ENCODE measurements around the gene NADK.

NADK gene

DNA sequence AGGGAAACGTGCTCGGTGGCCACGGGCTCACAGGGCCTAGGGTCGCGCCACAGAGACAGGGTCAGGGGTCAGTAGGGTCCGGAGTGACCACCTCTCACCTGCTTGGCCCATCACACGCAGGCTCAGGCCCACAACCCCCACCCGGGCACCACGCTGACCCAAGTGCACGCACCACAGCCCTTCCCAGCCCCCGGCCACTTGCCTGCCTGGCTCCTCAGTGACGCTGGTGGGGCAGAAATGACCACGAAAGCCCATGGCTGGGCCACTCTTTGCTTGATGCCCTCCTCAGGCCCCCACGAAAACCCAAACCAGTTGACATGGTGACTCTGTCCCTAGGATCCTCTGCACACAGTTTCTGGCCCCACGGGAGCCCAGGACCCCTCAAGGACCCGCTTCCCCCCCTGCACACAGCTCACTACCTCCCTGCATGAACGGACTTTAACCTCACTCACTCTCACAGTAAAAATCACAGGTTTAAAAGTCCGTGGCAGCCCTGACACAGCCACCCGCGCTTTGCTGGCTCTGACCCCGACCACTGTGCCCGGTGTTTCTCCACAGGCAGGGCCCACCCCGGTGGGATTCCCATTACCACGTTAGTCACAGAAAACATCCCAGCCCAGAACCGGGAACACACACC is 20.7 kb downstream of the NADK start:
- no peak overlapping the region for H3K14ac ChIP-seq (ENCODE audit: low read length)
- peaks cover 29% of the 10 kb centered on the region for H3K79me1 ChIP-seq (ENCODE audit: low read depth, low read length)
- peak overlapping the region; percentile 53 for H2BK5ac ChIP-seq (ENCODE audit: low read length)
- no CpG with 5 or more reads among the region's 25 CpGs for WGBS, 2 donors (ENCODE audit: extremely low coverage in 2 of 2, insufficient read length in 2 of 2, insufficient replicate concordance in 1 of 2)
- H3K4me2 ChIP-seq (ENCODE audit: insufficient read depth, low read length, poor library complexity, severe bottlenecking) = no peak overlapping the region
- no peaks in the 10 kb centered on the region for H3K9me3 ChIP-seq (replicated peaks in 1 of 2; ENCODE audit: control insufficient read depth in 2 of 2, insufficient read depth in 1 of 2, low read depth in 1 of 2, low read length in 2 of 2)
- no peak overlapping the region for H2AFZ ChIP-seq (ENCODE audit: low read length)
- H3K27ac ChIP-seq (replicated peaks; ENCODE audit: low read length) = no peak overlapping the region
- no peak overlapping the region for H2BK12ac ChIP-seq (ENCODE audit: low read length)
- H3K23ac ChIP-seq (ENCODE audit: low read depth, low read length, poor library complexity) = peak overlapping the region; percentile 97
- H3K4me1 ChIP-seq (ENCODE audit: control insufficient read depth in 2 of 2, insufficient read depth in 1 of 2, low read depth in 1 of 2, low read length in 2 of 2) = no peaks in the 10 kb centered on the region
- H2BK15ac ChIP-seq (ENCODE audit: low read length) = no peak overlapping the region
- H4K91ac ChIP-seq (ENCODE audit: low read depth, low read length, poor library complexity) = no peak overlapping the region
- H3K18ac ChIP-seq (ENCODE audit: low read length) = no peak overlapping the region
- H3K9ac ChIP-seq (ENCODE audit: low read depth, low read length, poor library complexity) = no peak overlapping the region
- no peak overlapping the region for H4K8ac ChIP-seq (ENCODE audit: low read depth, low read length)
- no peak overlapping the region for H3K4me3 ChIP-seq (ENCODE audit: low read length in 2 of 2)
- H3K36me3 ChIP-seq (replicated peaks in 1 of 2; ENCODE audit: control insufficient read depth in 2 of 2, insufficient read depth in 2 of 2, low read length in 2 of 2) = peaks cover 48 to 94% of the 10 kb centered on the region in 2 donors
- no peaks in the 10 kb centered on the region for H3K27me3 ChIP-seq (ENCODE audit: control insufficient read depth in 3 of 3, insufficient read depth in 3 of 3, low read depth in 1 of 3, low read length in 3 of 3)
- H2BK120ac ChIP-seq (ENCODE audit: low read depth, low read length) = no peak overlapping the region
- H3K4ac ChIP-seq (ENCODE audit: low read length) = no peak overlapping the region
- no peak overlapping the region for H2AK5ac ChIP-seq (ENCODE audit: low read depth, low read length)
- DNase-seq (ENCODE audit: low spot score) = no peak

DNA sequence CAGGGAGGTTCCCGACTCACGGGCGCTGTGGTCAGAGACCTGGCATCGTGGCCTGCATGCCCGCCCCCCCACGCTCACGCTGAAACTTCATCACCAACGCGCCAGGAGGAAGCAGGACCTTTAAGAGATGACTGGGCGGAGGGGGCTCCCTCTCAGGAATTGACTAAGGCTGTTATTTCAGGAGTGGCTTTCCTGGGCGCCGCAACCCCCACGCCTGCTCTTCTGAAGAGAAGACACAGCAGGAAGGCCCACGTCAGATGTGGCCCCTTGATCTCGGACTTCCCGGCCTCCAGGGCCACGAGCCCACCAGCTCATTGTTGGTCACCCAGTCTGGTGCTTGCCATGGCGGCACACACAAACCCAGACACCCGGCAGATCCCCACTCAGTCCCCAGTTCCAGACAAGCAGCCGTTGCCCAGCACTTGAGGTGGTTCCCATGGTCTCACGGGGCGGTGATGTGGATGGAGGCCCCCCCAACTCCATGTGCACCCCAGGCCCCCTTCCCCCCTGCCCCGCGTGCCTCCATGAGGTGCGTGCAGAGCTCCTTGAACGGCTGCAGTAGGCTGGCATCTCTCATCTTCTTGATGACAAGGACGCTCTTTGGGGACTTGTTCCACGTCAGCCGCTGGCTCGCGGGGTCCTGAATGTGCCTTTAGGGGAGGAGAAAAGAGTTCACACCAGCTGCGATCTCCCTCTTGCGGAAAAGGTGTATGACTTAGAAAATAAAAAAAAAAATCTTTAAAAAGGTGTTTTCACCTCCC is 21.4 kb downstream of the NADK start:
- H2BK15ac ChIP-seq (ENCODE audit: low read length) = no peak overlapping the region
- H3K18ac ChIP-seq (ENCODE audit: low read length) = no peak overlapping the region
- no peaks in the 10 kb centered on the region for H3K4me1 ChIP-seq (ENCODE audit: control insufficient read depth in 2 of 2, insufficient read depth in 1 of 2, low read depth in 1 of 2, low read length in 2 of 2)
- H2AFZ ChIP-seq (ENCODE audit: low read length) = no peak overlapping the region
- no CpG with 5 or more reads among the region's 33 CpGs for WGBS, 2 donors (ENCODE audit: extremely low coverage in 2 of 2, insufficient read length in 2 of 2, insufficient replicate concordance in 1 of 2)
- no peak overlapping the region for H3K23ac ChIP-seq (ENCODE audit: low read depth, low read length, poor library complexity)
- no peak overlapping the region for H4K91ac ChIP-seq (ENCODE audit: low read depth, low read length, poor library complexity)
- no peak overlapping the region for H2BK12ac ChIP-seq (ENCODE audit: low read length)
- H3K14ac ChIP-seq (ENCODE audit: low read length) = no peak overlapping the region
- no peak overlapping the region for H3K4me2 ChIP-seq (ENCODE audit: insufficient read depth, low read length, poor library complexity, severe bottlenecking)
- no peak overlapping the region for H2BK120ac ChIP-seq (ENCODE audit: low read depth, low read length)
- no peaks in the 10 kb centered on the region for H3K27me3 ChIP-seq (ENCODE audit: control insufficient read depth in 3 of 3, insufficient read depth in 3 of 3, low read depth in 1 of 3, low read length in 3 of 3)
- no peak overlapping the region for H4K8ac ChIP-seq (ENCODE audit: low read depth, low read length)
- H2BK5ac ChIP-seq (ENCODE audit: low read length) = no peak overlapping the region
- peaks cover 46 to 88% of the 10 kb centered on the region in 2 donors for H3K36me3 ChIP-seq (replicated peaks in 1 of 2; ENCODE audit: control insufficient read depth in 2 of 2, insufficient read depth in 2 of 2, low read length in 2 of 2)
- no peak overlapping the region for H3K27ac ChIP-seq (replicated peaks; ENCODE audit: low read length)
- H3K4ac ChIP-seq (ENCODE audit: low read length) = no peak overlapping the region
- no peak overlapping the region for H3K9ac ChIP-seq (ENCODE audit: low read depth, low read length, poor library complexity)
- no peaks in the 10 kb centered on the region for H3K9me3 ChIP-seq (replicated peaks in 1 of 2; ENCODE audit: control insufficient read depth in 2 of 2, insufficient read depth in 1 of 2, low read depth in 1 of 2, low read length in 2 of 2)
- no peak for DNase-seq (ENCODE audit: low spot score)
- H3K79me1 ChIP-seq (ENCODE audit: low read depth, low read length) = peaks cover 26% of the 10 kb centered on the region
- H3K4me3 ChIP-seq (ENCODE audit: low read length in 2 of 2) = no peak overlapping the region
- H2AK5ac ChIP-seq (ENCODE audit: low read depth, low read length) = no peak overlapping the region

DNA sequence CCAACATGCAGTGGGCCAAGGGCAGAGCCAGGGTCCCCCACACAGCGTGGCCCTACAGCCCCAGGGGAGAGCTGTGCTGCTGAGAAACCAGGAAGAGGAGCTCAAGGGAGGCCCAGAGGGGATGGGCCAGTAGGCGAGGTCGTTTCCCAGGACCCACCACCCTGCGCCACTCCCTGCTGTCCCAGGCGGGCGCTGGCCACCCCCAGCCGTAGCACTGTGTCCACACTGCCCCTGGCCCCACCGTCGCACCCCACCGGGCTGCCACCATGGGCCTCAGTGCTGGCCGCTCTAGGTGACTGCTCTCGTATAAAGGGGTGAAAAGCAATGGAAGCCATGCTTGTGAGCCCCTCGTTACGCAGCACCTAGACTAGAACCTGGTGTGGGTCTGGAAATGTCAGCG is 22.4 kb downstream of the NADK start:
- no peak overlapping the region for H3K4me3 ChIP-seq (ENCODE audit: low read length in 2 of 2)
- H2BK120ac ChIP-seq (ENCODE audit: low read depth, low read length) = no peak overlapping the region
- no peak overlapping the region for H2AK5ac ChIP-seq (ENCODE audit: low read depth, low read length)
- H3K79me1 ChIP-seq (ENCODE audit: low read depth, low read length) = peaks cover 25% of the 10 kb centered on the region
- WGBS, 2 donors (ENCODE audit: extremely low coverage in 2 of 2, insufficient read length in 2 of 2, insufficient replicate concordance in 1 of 2) = no CpG with 5 or more reads among the region's 15 CpGs
- DNase-seq (ENCODE audit: low spot score) = no peak
- H3K4me2 ChIP-seq (ENCODE audit: insufficient read depth, low read length, poor library complexity, severe bottlenecking) = no peak overlapping the region
- H2AFZ ChIP-seq (ENCODE audit: low read length) = no peak overlapping the region
- H2BK15ac ChIP-seq (ENCODE audit: low read length) = no peak overlapping the region
- H3K9me3 ChIP-seq (replicated peaks in 1 of 2; ENCODE audit: control insufficient read depth in 2 of 2, insufficient read depth in 1 of 2, low read depth in 1 of 2, low read length in 2 of 2) = no peaks in the 10 kb centered on the region
- H3K4me1 ChIP-seq (ENCODE audit: control insufficient read depth in 2 of 2, insufficient read depth in 1 of 2, low read depth in 1 of 2, low read length in 2 of 2) = no peaks in the 10 kb centered on the region
- no peak overlapping the region for H4K91ac ChIP-seq (ENCODE audit: low read depth, low read length, poor library complexity)
- H3K4ac ChIP-seq (ENCODE audit: low read length) = no peak overlapping the region
- H3K9ac ChIP-seq (ENCODE audit: low read depth, low read length, poor library complexity) = no peak overlapping the region
- no peak overlapping the region for H2BK5ac ChIP-seq (ENCODE audit: low read length)
- no peak overlapping the region for H4K8ac ChIP-seq (ENCODE audit: low read depth, low read length)
- no peak overlapping the region for H3K14ac ChIP-seq (ENCODE audit: low read length)
- no peak overlapping the region for H2BK12ac ChIP-seq (ENCODE audit: low read length)
- H3K23ac ChIP-seq (ENCODE audit: low read depth, low read length, poor library complexity) = peak overlapping the region; percentile 20
- H3K36me3 ChIP-seq (replicated peaks in 1 of 2; ENCODE audit: control insufficient read depth in 2 of 2, insufficient read depth in 2 of 2, low read length in 2 of 2) = peaks cover 42 to 78% of the 10 kb centered on the region in 2 donors
- H3K27me3 ChIP-seq (ENCODE audit: control insufficient read depth in 3 of 3, insufficient read depth in 3 of 3, low read depth in 1 of 3, low read length in 3 of 3) = no peaks in the 10 kb centered on the region
- no peak overlapping the region for H3K27ac ChIP-seq (replicated peaks; ENCODE audit: low read length)
- no peak overlapping the region for H3K18ac ChIP-seq (ENCODE audit: low read length)

DNA sequence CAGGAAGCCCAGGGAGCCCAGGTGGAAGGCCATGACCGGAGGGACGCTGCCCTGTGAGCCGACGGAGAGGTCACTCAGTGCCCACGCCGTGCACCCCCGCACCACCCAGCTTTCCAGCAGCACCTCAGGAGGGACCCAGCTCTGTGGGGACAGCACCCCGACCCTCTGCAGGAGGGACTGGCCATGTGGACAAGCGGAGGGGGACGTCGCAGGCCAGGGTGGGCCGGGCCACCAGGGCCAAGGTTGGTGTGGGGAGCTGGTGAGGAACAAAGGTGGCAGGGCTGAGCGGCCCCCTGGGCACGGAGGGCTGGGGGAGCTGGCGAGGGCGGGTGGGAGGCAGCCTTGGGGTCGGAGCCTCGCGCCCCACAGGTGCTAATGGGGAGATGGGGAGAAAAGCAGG is 22.8 kb downstream of the NADK start:
- no peak for DNase-seq (ENCODE audit: low spot score)
- Histone ChIP-seq H2AFZ (ENCODE audit: low read length) (no peak overlapping the region), H4K91ac (ENCODE audit: low read depth, low read length, poor library complexity) (no peak overlapping the region), H2BK120ac (ENCODE audit: low read depth, low read length) (no peak overlapping the region), H2BK5ac (ENCODE audit: low read length) (no peak overlapping the region), H3K4me3 (ENCODE audit: low read length in 2 of 2) (no peak overlapping the region), H2BK15ac (ENCODE audit: low read length) (no peak overlapping the region), H3K4me2 (ENCODE audit: insufficient read depth, low read length, poor library complexity, severe bottlenecking) (no peak overlapping the region), H3K18ac (ENCODE audit: low read length) (no peak overlapping the region), H3K27me3 (ENCODE audit: control insufficient read depth in 3 of 3, insufficient read depth in 3 of 3, low read depth in 1 of 3, low read length in 3 of 3) (no peaks in the 10 kb centered on the region), H3K9ac (ENCODE audit: low read depth, low read length, poor library complexity) (no peak overlapping the region), H3K23ac (ENCODE audit: low read depth, low read length, poor library complexity) (peak overlapping the region; percentile 20), H3K36me3 (replicated peaks in 1 of 2; ENCODE audit: control insufficient read depth in 2 of 2, insufficient read depth in 2 of 2, low read length in 2 of 2) (peaks cover 38 to 74% of the 10 kb centered on the region in 2 donors), H4K8ac (ENCODE audit: low read depth, low read length) (no peak overlapping the region), H3K79me1 (ENCODE audit: low read depth, low read length) (peaks cover 25% of the 10 kb centered on the region), H2AK5ac (ENCODE audit: low read depth, low read length) (no peak overlapping the region), H3K4ac (ENCODE audit: low read length) (no peak overlapping the region), H2BK12ac (ENCODE audit: low read length) (no peak overlapping the region), H3K14ac (ENCODE audit: low read length) (no peak overlapping the region), H3K9me3 (replicated peaks in 1 of 2; ENCODE audit: control insufficient read depth in 2 of 2, insufficient read depth in 1 of 2, low read depth in 1 of 2, low read length in 2 of 2) (no peaks in the 10 kb centered on the region), H3K4me1 (ENCODE audit: control insufficient read depth in 2 of 2, insufficient read depth in 1 of 2, low read depth in 1 of 2, low read length in 2 of 2) (no peaks in the 10 kb centered on the region), H3K27ac (replicated peaks; ENCODE audit: low read length) (no peak overlapping the region)
- WGBS, 2 donors (ENCODE audit: extremely low coverage in 2 of 2, insufficient read length in 2 of 2, insufficient replicate concordance in 1 of 2) = no CpG with 5 or more reads among the region's 19 CpGs

Measured in neuronal stem cell (in vitro differentiated cells).